ENCODE data around the gene TMPRSS11B.
"Not testable (repeated sequence)": the region's sequence is repeated elsewhere in the genome, so short reads cannot be mapped to it uniquely, and the experiment has no call there.

Gene TMPRSS11B

GRCh38 chr4:68245594-68245993, at the start of gene TMPRSS11B:
Gene TMPRSS11B (minus strand): TSS chr4:68245694. CDS start chr4:68245558, 136 bp downstream.
- H3K4me3 ChIP-seq (ENCODE audit: low read depth, low read length), result no peak within 1 kb of the TSS
- TF ChIP-seq CTCF (IDR thresholded peaks at IDR 0.05; ENCODE audit: low read depth, low read length), result no peak
- DNase-seq (ENCODE audit: low read depth, low spot score), result no peak
- in situ Hi-C loops (cut with HindIII; ENCODE audit: low sequenced_read_pairs), result no loop called here

GRCh38 chr4:68291256-68291655, 45.8 kb upstream of the TMPRSS11B start:
- DNase-seq (ENCODE audit: low read depth, low spot score), result no peak
- no peak for TF ChIP-seq CTCF (IDR thresholded peaks at IDR 0.05; ENCODE audit: low read depth, low read length)
- in situ Hi-C loops (cut with HindIII; ENCODE audit: low sequenced_read_pairs), result no loop called here
- H3K4me3 ChIP-seq (ENCODE audit: low read depth, low read length), result no peak overlapping the region

- DNase-seq (ENCODE audit: low read depth, low spot score), result no peak
- in situ Hi-C loops (cut with HindIII; ENCODE audit: low sequenced_read_pairs), result no loop called here
- no peak for TF ChIP-seq CTCF (IDR thresholded peaks at IDR 0.05; ENCODE audit: low read depth, low read length)
- no peak overlapping the region for H3K4me3 ChIP-seq (ENCODE audit: low read depth, low read length)
Observed at GRCh38 chr4:68288393-68288740, 42.9 kb upstream of the TMPRSS11B start.

- in situ Hi-C loops (cut with HindIII; ENCODE audit: low sequenced_read_pairs), result no loop called here
- H3K4me3 ChIP-seq (ENCODE audit: low read depth, low read length), result no peak overlapping the region
- no peak for TF ChIP-seq CTCF (IDR thresholded peaks at IDR 0.05; ENCODE audit: low read depth, low read length)
- DNase-seq (ENCODE audit: low read depth, low spot score), result no peak
Observed at GRCh38 chr4:68287704-68288392, 42.4 kb upstream of the TMPRSS11B start.

GRCh38 chr4:68283714-68284113, 38.2 kb upstream of the TMPRSS11B start:
- no peak for TF ChIP-seq CTCF (IDR thresholded peaks at IDR 0.05; ENCODE audit: low read depth, low read length)
- DNase-seq (ENCODE audit: low read depth, low spot score), result no peak
- in situ Hi-C loops (cut with HindIII; ENCODE audit: low sequenced_read_pairs), result no loop called here
- H3K4me3 ChIP-seq (ENCODE audit: low read depth, low read length), result no peak overlapping the region

- TF ChIP-seq CTCF (IDR thresholded peaks at IDR 0.05; ENCODE audit: low read depth, low read length), result no peak
- no peak overlapping the region for H3K4me3 ChIP-seq (ENCODE audit: low read depth, low read length)
- in situ Hi-C loops (cut with HindIII; ENCODE audit: low sequenced_read_pairs), result no loop called here
- no peak for DNase-seq (ENCODE audit: low read depth, low spot score)
Observed at GRCh38 chr4:68283095-68283494, 37.6 kb upstream of the TMPRSS11B start.

- in situ Hi-C loops (cut with HindIII; ENCODE audit: low sequenced_read_pairs); H3K4me3 ChIP-seq (ENCODE audit: low read depth, low read length); DNase-seq (ENCODE audit: low read depth, low spot score): not testable (repeated sequence)
Observed at GRCh38 chr4:68281796-68282740, 36.6 kb upstream of the TMPRSS11B start.
